ENCODE measurements around the gene SKIDA1. TPM values are rescaled to one million over a fixed set of nuclear protein-coding genes. Genes with fewer than 3 reads are reported as not detected.

The SKIDA1 gene
- total and polyA plus RNA-seq, 5 donors = 0.88 to 6.3 (median 3.3) TPM

DNA sequence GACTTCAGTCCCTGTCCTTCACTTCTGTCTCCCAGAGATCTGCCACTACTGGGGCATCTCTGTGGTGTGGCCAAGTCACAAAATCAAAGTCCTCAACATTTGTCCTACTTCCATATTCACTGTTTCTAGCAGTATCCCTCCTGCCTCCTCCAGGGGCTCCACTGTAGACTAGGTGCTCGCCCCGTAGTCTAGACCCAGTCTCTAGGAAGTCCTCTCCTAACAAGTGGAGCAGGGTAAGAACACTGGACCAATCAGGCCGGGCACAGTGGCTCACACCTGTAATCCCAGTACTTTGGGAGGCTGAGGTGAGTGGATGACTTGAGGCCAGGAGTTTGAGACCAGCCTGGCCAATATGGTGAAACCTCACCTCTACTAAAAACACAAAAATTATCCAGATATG, 57.4 kb downstream of the SKIDA1 start:
- Histone ChIP-seq H3K9me3 (ENCODE audit: control insufficient read depth, low read length) (no peaks in the 10 kb centered on the region), H3K27me3 (ENCODE audit: control insufficient read depth, insufficient read depth) (no peaks in the 10 kb centered on the region), H3K27ac (ENCODE audit: low read length) (no peak overlapping the region), H3K4me3 (ENCODE audit: low read length) (no peak overlapping the region), H3K4me1 (ENCODE audit: control insufficient read depth, insufficient read depth, low read length) (no peaks in the 10 kb centered on the region)
- no peak for ATAC-seq
- intact Hi-C loops (cut with DNase I) = no loop called here
- 96% methylated on average over 3 of the region's 3 CpGs for WGBS
- DNase-seq = no peak

GRCh38 chr10:21467633-21468032, 57.8 kb downstream of the SKIDA1 start:
- DNase-seq (no peak), ATAC-seq (no peak)
- WGBS = 87% methylated on average over 1 of the region's 1 CpG
- Histone ChIP-seq H3K27ac (ENCODE audit: low read length) (no peak overlapping the region), H3K4me1 (ENCODE audit: control insufficient read depth, insufficient read depth, low read length) (no peaks in the 10 kb centered on the region), H3K9me3 (ENCODE audit: control insufficient read depth, low read length) (no peaks in the 10 kb centered on the region), H3K27me3 (ENCODE audit: control insufficient read depth, insufficient read depth) (no peaks in the 10 kb centered on the region), H3K4me3 (ENCODE audit: low read length) (no peak overlapping the region)
- intact Hi-C loops (cut with DNase I) = no loop called here

DNA sequence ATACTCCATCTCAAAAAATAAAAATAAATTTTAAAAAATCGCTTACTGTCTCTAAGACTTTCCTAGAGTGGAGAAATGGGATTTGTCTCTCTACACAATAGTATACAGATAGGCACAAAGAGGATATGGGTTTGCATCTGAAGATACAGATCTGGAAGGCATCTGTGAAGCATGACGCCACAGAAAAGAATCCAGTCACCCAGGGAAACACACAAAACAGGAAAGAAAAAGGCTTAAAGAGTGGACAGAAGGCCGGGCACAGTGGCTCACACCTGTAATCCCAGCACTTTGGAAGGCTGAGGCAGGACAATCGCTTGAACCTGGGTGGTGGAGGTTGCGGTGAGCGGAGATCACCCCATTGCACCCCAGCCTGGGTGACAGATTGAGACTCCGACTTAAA, 61.3 kb downstream of the SKIDA1 start:
- no peak for DNase-seq
- H3K27ac ChIP-seq (ENCODE audit: low read length) = no peak overlapping the region
- no peaks in the 10 kb centered on the region for H3K27me3 ChIP-seq (ENCODE audit: control insufficient read depth, insufficient read depth)
- intact Hi-C loops (cut with DNase I) = no loop called here
- H3K4me3 ChIP-seq (ENCODE audit: low read length) = no peak overlapping the region
- H3K4me1 ChIP-seq (ENCODE audit: control insufficient read depth, insufficient read depth, low read length) = no peaks in the 10 kb centered on the region
- no peaks in the 10 kb centered on the region for H3K9me3 ChIP-seq (ENCODE audit: control insufficient read depth, low read length)
- no peak for ATAC-seq
- WGBS = 94% methylated on average over 7 of the region's 7 CpGs

Small RNAs within 50 kb of the gene (microRNA-seq; reads per million reads assigned to microRNA genes)
- 0 reads per million in 2 donors for gene MIR1915

Other genes starting within 250 kb of the SKIDA1 start
- gene MLLT10, start 8.6 kb upstream of the SKIDA1 start, total RNA-seq = 10 to 100 TPM; 26.6 to 36.1 (median 29.8) TPM
- 14.1 TPM for gene MLLT10, start 8.6 kb upstream of the SKIDA1 start, polyA plus RNA-seq

Data from right cardiac atrium (tissue), 5 donors.